HG03520 (cell line): ENCODE measurements around the gene LAMA3.
"Not testable (repeated sequence)": the region's sequence is repeated elsewhere in the genome, so short reads cannot be mapped to it uniquely, and the experiment has no call there.

ENCODE experiments used
- ATAC-seq: cut with Tn5 transposase; IDR thresholded peaks from one replicate; pipeline ENCODE4 v1.9.1; 2021; ENCODE audit warnings: mild to moderate bottlenecking, moderate library complexity; ENCODE audit not compliant: unreplicated experiment

The LAMA3 gene

GRCh38 chr18:23725827-23726661 is 36.8 kb downstream of the LAMA3 start:
- ATAC-seq, result no peak

DNA sequence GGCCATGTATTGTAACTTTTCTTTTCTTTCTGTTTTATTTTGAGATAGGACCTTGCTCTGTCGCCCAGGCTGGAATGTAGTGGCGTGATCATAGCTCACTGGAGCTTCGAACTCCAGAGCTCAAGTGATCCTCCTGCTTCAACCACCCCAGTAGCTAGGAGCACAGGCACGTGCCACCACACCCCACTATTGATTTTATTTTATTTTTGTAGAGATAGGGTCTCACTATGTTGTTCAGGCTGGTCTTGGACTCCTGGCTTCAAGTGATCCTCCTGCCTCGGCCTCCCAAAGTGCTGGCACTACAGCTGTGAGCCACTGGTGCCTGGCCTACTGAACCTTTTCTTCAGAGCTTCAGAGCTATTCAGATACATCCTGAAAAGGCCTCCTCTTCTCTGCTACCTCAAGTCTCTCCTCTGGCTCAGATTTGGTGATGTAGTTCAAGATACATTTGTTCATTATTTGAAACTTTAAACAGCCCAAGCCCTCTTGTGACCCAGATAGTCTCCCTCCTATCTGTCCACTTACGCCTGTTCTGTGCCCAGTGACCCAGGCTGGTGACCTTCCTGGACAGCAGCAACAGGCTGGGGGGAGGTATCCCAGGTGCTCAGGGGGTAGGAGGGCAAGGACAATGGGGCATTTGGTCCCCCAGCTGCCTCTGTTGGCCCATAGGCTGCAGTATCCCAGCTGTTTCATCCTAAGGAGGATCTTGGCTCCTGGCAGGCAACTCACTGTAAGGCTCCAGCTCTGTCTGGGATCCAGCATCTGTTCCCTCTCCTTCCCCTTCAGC is 38.6 kb downstream of the LAMA3 start:
- ATAC-seq, result no peak

- no peak for ATAC-seq
Observed at GRCh38 chr18:23730857-23731256, 41.6 kb downstream of the LAMA3 start.

DNA sequence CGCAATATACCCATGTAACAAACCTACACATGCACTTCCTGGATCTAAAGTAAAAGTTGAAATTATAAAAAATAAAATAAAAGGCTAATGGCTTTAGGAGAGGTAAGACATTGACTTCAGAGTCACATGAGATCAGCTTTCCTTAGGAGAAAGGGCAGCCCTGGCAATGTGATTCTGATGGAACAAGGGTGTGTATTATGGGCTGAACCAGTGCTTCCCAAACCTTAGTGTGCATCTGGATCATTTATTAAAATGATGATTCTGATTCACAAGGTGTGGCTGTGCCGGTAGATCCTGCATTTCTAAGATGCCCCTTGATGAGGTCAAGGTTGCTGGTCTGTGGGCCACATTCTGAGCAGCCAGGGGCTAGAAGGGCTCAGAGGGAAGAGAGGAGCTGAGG is 42.6 kb downstream of the LAMA3 start:
- ATAC-seq, result no peak

GRCh38 chr18:23732439-23732838 is 43.2 kb downstream of the LAMA3 start:
- ATAC-seq, result no peak

DNA sequence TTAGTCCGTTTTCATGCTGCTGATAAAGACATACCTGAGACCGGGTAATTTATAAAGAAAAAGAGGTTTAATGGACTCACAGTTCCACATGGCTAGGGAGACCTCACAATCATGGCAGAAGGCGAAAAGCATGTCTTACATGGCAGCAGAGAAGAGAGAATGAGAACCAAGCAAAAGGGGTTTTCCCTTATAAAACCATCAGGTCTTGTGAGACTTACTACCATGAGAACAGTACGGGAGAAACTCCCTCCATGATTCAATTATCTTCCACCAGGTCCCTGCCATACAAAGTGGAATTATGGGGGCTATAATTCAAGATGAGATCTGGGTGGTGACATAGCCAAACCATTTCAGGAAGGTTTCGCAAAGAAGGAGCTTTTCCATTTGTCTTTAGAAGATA is 44.0 kb downstream of the LAMA3 start:
- not testable (repeated sequence) for ATAC-seq

DNA sequence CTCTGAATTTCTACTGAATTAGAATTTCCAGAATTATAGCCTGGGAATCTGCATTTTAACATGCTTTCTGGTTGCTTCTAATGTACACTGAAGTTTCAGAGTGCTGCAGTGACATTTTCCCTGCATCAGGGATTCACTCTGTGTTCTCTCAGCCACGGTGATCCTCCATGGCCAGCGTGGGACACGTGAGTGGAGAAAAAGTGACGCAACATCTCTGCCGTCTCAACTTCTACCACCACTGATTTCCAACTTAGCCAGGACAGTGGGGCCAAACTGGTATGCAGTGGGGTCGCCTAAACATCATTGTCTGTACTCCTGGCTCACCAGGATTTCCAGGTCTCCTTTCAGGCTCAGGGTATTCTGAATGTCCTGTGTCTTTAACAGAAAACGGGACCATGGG is 44.6 kb downstream of the LAMA3 start:
- ATAC-seq, result no peak

GRCh38 chr18:23735021-23735464 is 45.8 kb downstream of the LAMA3 start:
- ATAC-seq, result peak; percentile 44

GRCh38 chr18:23737578-23737977 is 48.3 kb downstream of the LAMA3 start:
- no peak for ATAC-seq

GRCh38 chr18:23738151-23738550 is 48.9 kb downstream of the LAMA3 start:
- no peak for ATAC-seq

GRCh38 chr18:23738575-23738974 is 49.3 kb downstream of the LAMA3 start:
- no peak for ATAC-seq

DNA sequence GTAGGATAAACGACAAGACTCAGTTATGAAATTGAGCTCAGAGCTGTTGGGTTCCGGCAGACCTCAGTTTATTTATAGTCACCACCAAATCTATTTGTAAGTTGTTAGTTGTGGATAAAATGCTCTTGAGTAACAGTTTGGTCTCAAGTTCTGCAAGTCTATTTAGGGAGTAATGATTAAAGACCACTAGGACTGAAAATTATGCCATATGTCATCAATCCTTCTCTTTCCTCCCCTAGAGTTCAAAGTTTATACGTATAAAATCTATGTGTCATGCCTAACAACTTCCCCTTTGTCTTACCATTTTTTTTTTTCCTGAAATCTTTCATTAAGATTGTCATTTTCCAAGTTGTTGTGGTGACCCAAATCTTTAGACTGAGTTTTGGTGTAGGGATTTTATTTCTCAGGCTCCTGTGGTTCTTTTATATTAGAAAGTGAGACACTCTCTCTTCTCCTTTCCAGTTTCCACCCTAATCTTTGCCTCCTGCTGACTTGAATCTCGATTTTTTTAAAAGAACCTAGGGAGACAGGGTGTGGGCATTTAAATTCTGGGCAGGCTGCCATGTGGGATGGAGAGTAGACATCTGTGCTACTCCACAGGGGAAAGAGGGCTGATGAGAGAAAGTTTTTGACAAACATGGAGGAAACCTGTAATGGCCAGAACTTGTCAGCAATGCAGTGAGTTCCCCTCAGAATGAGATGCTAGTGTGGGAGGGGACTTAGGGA is 51.0 kb downstream of the LAMA3 start:
- ATAC-seq, result no peak

- ATAC-seq, result not testable (repeated sequence)
Observed at GRCh38 chr18:23741967-23742366, 52.7 kb downstream of the LAMA3 start.

DNA sequence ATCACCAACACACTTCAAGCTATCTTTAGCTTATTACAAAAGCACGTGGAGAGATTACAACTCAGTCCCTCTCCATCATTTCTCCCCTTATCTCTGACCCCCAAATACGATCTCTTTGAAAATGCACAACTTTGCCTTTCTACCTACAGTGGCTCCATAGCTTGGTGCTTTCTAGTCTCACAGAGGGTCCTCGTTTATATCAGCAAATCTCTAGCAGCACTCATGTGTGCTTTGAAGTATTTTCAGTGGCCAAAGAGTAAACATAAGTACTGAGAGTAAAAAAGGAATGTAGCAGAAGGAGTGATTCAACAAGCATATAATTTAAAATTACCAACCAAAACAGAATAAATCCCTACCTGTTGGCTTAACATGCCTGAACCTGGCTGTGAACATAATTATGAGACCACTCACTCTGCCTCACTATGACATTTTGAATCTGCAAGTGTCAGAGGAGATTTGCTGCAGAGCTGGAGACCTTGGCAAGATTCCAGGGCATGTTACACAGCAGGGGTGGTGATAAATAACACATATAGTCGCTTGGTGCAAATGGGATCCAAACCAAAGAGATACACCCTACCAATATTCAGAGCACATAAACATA is 54.6 kb downstream of the LAMA3 start:
- ATAC-seq, result no peak

DNA sequence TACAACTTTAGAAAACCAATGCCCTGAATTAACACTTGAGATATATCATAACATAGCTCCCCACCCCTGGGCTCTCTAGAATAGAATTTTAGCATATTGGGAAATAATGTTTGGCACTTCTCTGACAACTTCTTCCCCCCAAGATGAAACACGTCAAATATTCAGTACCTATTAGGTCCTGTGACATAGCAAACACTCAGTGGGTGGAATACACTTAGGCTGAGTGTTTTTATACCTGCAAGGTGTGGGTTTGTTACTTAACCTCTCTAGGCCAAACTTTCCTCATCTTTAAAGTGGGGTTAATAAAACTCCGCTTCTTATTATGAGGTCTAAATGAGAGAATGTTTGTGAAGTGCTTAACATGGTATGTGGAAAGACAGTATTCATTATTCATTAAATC is 56.1 kb downstream of the LAMA3 start:
- ATAC-seq, result no peak

DNA sequence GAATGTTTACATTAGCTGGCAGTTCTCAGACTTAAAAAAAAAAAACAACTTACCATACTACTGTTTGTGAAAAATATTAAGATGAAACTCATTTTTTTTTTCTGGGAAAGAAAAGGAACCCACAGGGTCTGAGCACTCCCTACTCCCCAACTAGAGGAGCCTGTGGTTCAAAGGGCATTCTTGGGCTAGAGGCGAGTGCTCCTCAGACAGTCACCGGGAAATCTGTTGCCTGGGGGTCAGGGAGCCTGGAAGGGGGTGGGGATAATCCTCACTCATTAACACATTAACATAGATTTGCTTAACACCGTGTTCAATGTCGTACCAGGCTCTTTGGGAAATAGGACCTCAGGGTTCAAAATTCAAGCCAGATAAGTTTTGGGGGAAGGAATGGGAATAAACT is 57.6 kb downstream of the LAMA3 start:
- no peak for ATAC-seq

GRCh38 chr18:23752363-23752762 is 63.1 kb downstream of the LAMA3 start:
- no peak for ATAC-seq

GRCh38 chr18:23752796-23753195 is 63.5 kb downstream of the LAMA3 start:
- ATAC-seq, result no peak

GRCh38 chr18:23756590-23757436 is 67.6 kb downstream of the LAMA3 start:
- no peak for ATAC-seq

- no peak for ATAC-seq
Observed at GRCh38 chr18:23757437-23757733, 68.1 kb downstream of the LAMA3 start.
